ENCODE results near the gene OR52D1.

GRCh38 chr11:5505363-5506048 is 17.0 kb downstream of the OR52D1 start:
- TF ChIP-seq CTCF (IDR thresholded peaks at IDR 0.05; ENCODE audit: low read length) (no peak), EZH2 (IDR thresholded peaks at IDR 0.05; ENCODE audit: borderline replicate concordance, low read length) (no peak)

Measured in OCI-LY1 (cell line).